NCI-H1930 (cell line): ENCODE measurements around the gene RPL6.
"Not testable (repeated sequence)": the region's sequence is repeated elsewhere in the genome, so short reads cannot be mapped to it uniquely, and the experiment has no call there.

Experiments
- DNase-seq, 2 experiments: peaks; one replicate each; lab custom pipeline; 2025; lab: John Stamatoyannopoulos, UW

RPL6 gene

GRCh38 chr12:112419297-112420133, 10.1 kb upstream of the RPL6 start:
- no peak for DNase-seq

- DNase-seq: peak; percentile 67 to 86
These were observed 9.3 kb upstream of the RPL6 start, which contains the start of gene PTPN11 for GRCh38 chr12:112418608-112419296. Gene PTPN11 (plus strand): TSS chr12:112418947. CDS start chr12:112419112, 165 bp downstream.

GRCh38 chr12:112418273-112418607, 8.8 kb upstream of the RPL6 start:
- no peak for DNase-seq

- DNase-seq: not testable (repeated sequence)
These were observed 6.1 kb upstream of the RPL6 start for GRCh38 chr12:112415457-112415856.

- no peak for DNase-seq
These were observed 4.6 kb upstream of the RPL6 start for GRCh38 chr12:112413855-112414625.

GRCh38 chr12:112409906-112410244, 470 bp upstream of the RPL6 start:
- no peak for DNase-seq

GRCh38 chr12:112408621-112409020, 784 bp downstream of the RPL6 start:
- no peak for DNase-seq

GRCh38 chr12:112407683-112408082, 1.7 kb downstream of the RPL6 start:
- not testable (repeated sequence) for DNase-seq

GRCh38 chr12:112406519-112407488, 2.6 kb downstream of the RPL6 start:
- DNase-seq: no peak

- no peak for DNase-seq
These were observed 7.4 kb downstream of the RPL6 start for GRCh38 chr12:112401903-112402498.

GRCh38 chr12:112401054-112401453, 8.4 kb downstream of the RPL6 start:
- DNase-seq: no peak

- DNase-seq: no peak
These were observed 16.1 kb downstream of the RPL6 start for GRCh38 chr12:112393328-112393727.

GRCh38 chr12:112389922-112390654, 19.3 kb downstream of the RPL6 start:
- not testable (repeated sequence) for DNase-seq

- no peak for DNase-seq
These were observed 20.2 kb downstream of the RPL6 start for GRCh38 chr12:112389228-112389627.

- DNase-seq: no peak
These were observed 22.7 kb downstream of the RPL6 start for GRCh38 chr12:112386726-112387125.

- DNase-seq: no peak
These were observed 26.5 kb downstream of the RPL6 start for GRCh38 chr12:112382866-112383265.

- peak; percentile 80 to 91 for DNase-seq
These were observed 27.3 kb downstream of the RPL6 start, which contains the start of gene HECTD4 for GRCh38 chr12:112381883-112382796. Gene HECTD4 (minus strand): TSS chr12:112382431. CDS start chr12:112382128, 303 bp downstream.

GRCh38 chr12:112381406-112381882, 28.0 kb downstream of the RPL6 start:
- DNase-seq: no peak
